HS-27A (cell line): ENCODE data around the gene PDCD1LG2.

Source experiments
- DNase-seq: peaks from one replicate; pipeline ENCODE4 v3.0.0-alpha.2; 2012; ENCODE audit warnings: low read depth, missing footprints

PDCD1LG2 gene

DNA sequence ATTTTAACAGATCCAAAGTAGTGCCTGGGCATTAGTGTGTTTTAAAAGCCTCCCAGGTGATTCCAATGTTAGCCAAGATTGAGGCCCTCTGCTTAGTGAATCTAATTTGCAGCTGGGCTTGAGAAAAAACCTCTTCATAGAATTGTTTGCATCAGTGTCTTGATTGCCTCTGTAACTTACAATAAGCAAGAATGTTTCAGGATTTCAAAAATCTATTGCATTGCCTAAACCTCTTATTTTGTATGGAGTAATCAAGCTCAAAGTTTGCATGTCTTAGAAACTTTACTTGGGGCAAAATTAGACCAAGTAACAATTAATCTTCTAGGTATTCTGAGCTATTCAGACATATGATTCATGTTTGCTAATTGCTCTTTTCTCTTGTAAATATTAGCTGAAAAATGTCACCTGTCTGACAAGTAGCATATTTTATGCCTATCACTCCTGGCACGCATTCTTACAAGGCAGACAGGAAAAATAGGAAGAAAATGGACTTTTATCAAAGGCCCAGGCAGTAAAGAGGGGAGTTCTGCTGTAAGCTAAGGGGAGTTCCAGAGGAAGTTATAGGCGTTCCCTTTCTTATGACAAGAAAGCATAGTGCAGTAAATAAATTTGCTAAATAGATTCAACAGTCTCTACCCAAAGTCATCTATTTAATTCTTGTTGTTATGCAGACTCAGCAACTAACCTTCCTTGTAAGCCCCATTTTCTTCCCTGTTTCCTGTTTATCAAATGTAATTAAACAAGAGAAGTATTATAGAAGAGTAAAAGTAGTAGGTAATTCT lies 21.0 kb downstream of the PDCD1LG2 start:
- DNase-seq = no peak

DNA sequence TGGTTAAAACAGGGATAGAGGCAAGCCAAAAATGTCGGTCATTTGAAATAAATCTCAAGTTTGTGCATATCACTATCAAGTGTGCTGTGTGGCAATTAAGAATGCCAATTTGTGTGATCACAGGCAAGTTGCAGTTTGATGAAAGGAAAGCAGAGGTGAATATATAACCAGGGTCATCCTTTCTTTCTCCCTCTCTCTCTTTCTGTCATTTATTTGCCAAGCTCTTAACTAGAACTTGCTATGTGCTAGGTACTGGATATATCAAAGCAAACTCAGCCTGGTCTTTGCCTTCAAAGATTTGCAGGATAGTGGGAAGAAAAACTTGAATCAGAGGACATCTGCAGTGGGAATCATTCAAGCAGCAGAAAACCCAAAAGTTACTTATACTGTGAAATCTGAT lies 22.0 kb downstream of the PDCD1LG2 start:
- no peak for DNase-seq

DNA sequence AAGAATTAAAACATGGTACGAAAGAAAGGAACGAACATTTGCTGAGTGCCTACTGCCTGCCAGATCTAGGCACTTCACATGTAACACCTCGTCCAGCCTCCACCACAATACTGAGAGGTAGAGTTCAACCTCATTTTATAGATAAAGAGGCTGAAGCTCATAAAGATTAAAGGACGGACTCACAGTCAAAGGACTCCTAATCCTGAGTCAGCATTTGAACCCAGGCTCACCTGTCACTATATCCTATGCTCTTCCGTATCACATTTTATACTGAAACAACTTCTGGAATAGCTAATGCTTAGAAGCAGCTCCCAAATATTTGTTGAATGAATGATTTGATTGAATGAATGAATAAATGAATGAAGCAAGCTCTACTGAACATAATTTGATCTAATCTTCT lies 22.5 kb downstream of the PDCD1LG2 start:
- no peak for DNase-seq

DNA sequence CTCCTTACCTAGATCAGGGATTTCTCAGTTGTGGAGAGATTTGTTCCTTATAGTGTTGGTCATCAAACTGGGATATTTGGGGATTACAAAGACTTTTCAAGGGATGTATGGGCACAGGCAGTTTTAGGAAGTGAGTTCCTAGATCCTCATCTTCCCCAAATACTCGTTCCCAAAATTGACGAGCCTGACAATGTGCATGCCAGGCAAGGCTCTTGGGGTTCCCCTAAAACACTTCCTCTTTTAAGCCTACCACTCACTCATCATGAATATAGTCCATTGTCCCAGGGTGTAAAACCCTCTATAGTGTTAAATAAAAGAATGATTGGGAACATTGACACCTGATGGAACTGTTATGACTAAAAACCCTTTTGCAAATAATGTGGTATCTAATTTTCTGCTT lies 26.4 kb downstream of the PDCD1LG2 start:
- DNase-seq = no peak

DNA sequence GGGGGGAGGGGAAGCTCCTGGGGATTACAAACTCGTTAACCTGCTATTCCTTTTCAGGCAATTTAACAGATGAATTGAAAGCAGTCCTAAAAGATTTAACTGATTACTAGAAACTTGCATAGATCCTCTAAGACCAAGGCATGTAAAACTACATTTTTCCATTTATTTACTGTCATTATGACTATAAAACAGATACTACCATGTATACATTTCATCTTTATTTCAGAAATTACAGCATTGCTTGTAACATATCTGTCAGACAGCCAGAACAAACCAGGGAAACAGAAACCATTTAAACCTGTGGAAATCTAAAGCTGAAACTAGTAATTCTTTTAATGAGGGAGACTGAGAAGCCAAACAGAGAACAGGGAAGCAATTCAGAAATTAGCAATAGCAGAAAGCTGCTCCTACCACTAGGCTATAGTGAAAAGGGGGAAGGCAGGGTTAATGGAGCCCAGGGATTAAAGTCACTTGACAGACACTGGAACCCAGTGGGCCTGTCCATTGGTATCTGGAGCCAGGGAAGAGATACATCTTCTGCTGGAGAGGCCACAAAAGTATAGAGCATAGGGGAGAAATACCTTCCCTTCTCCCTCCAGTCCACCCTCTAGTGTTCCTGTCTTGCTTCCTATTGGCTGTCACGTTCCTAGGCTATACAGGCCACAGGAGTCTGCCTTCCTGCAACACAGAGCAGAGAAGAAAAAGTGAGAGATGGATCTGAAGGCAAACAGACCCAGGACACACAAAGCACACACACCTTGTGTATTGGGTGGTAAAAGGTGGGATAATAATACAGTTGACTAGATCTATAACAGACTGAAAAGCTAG lies 33.8 kb downstream of the PDCD1LG2 start:
- DNase-seq = no peak

DNA sequence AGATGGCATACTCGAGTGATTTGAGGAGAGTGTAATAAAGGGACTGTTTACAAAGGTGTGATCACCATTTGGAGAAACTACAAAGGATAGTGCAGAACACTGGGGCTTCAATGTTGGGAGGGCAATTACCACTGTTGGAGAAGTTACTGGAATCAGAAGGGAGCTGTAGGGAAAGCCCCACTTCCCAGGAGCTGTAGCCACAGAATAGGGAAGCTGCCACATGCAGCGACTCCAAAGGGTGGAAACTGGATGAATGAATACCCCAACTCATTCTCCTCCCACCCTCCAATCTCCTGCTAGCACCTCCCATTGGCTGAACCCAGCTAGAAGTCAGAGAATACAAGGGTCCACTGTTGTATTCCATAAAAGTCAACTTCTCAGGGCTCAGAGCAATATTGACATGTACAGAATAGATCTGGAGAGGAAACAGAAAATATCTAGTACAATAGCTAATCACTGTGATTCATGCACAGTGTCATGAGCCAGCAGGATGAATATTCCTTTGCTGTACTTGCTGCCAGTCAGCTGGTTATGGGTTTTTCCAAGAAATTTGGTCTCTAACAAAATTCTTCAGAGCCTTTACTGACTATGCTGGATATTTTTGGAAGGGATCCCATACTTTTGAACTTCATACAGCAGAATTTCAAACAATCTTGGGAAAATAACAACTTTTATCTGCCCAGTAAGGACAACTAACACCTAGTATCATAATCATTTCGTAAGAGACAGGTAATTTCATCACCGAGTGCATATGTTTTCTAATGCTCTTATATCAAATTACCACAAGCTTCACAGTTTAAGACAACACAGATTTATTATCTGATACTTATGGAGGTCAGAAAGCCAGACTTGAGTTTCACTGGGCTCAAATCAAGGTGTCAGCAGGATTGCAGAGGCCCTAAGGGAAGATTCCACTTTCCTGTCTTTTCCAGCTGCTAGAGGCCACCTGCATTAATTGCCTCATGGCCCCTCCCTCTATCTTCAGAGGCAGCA lies 39.6 kb downstream of the PDCD1LG2 start:
- no peak for DNase-seq

DNA sequence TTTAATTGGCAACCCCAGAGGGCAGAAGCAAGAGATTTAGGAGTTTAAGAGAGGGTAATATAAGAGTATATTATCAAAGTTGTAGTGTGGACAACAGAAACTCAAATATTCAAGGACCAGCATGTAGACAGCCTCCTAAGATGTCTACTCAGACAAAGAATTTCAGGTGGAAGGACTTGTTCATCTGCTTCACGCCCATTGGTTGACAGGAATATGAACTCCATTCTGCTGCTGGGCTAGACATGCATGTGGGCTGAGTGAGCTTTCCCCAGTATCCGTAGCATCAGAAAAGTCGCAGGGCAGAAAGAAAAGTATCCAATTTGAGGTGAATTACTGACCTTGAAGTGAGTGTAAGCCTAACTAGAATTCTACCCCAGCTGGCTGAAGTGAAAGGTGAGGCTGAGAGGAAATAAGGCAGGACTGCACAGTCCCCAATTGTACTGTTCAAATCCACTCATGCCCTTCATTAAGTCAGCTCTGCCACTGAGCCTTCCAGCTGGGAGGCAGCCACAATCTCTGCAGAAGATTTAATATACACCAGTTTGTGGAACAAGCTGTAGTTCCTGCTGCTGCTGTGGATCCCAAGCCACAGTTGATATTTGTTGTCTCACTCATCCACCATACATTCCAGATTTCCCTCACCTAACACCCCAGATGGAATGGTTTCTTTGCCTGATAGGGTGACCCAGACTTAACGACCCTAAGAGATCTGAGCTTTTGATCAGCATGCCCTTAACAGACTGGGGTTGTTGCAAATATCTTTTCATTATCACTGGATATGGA lies 41.2 kb downstream of the PDCD1LG2 start:
- DNase-seq = no peak

DNA sequence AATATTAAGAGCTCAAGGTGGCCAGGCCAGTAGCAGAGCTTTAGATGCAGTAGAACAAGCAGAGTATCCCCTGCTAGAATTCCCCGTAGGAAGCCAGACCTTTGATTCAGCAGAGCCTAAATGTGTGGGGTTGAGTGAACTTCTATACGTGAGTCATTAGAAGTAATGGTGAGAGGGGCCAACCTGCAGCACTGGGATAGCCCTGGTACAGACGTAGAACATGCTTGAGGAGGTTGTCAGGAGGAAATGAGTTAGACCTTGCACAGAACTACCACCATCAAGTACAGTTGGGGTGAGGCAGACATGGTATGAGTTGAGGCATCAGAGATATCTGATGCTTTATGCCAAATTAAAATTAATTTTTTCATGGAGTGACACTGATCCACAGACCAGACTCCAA lies 42.0 kb downstream of the PDCD1LG2 start:
- no peak for DNase-seq

DNA sequence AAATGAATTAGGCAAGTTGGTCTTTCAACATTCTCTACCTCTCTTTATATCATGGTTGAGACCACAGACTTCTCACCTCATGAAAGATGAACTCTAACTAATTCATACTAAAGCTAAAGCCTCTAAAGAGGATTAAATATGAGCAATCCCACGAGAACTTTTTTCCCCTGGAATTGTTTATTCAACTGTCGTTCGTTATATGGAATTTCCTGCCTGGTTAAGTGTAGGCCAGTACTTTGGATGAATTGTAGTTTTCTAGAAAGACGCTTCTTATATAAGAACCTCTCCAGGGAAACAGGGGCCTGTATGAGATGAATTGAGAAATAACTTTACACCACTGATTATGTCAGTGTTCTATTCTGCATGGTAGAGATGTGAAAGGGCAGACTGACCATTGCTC lies 42.9 kb downstream of the PDCD1LG2 start:
- DNase-seq = peak; percentile 50

DNA sequence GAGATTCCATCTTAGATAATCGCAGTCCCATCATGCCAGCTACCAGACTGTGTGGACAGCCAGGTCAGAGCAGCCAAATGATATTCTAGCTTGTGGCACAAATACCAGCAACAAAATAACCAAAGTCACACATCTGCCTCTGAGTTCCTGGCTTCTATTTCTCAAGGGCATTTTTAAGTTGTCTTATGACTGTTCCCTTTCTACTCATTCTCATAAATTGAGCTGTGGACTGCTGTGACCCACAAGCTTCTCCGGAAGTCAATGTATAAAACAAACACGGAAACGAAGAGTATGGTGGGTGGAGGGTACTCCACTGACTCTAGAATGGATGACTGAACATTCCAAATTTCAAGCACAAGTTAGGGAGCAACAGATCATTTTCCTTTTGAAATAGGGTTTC lies 43.9 kb downstream of the PDCD1LG2 start:
- DNase-seq = no peak

DNA sequence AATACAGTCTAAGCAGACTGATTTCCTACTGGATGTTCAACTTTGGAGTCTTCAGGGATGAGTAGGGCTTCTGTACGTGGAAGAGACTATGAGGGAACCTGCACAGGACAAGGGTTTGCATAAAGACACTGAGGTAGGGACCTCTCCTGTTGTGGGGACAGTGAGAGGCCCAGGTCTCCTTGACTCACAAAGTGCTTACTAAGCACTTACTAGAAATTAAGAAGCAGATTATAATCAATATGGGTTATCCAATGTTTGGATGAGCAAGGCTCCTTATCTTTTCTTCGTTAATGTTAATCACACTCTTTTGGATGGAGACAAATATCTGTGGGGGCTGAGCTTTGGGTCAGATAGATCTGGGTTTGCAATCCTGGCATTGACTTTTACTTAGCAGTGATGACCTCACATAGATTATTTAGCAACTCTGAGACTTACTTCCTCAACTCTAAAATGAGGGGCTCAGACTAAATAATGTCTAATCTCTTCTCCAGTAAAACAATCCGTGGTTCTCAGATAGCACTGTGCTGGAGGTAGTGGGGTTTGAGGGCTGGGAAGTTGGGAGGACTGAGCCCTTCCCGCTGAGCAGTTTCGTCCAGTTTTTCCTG lies 45.9 kb downstream of the PDCD1LG2 start:
- DNase-seq = no peak

DNA sequence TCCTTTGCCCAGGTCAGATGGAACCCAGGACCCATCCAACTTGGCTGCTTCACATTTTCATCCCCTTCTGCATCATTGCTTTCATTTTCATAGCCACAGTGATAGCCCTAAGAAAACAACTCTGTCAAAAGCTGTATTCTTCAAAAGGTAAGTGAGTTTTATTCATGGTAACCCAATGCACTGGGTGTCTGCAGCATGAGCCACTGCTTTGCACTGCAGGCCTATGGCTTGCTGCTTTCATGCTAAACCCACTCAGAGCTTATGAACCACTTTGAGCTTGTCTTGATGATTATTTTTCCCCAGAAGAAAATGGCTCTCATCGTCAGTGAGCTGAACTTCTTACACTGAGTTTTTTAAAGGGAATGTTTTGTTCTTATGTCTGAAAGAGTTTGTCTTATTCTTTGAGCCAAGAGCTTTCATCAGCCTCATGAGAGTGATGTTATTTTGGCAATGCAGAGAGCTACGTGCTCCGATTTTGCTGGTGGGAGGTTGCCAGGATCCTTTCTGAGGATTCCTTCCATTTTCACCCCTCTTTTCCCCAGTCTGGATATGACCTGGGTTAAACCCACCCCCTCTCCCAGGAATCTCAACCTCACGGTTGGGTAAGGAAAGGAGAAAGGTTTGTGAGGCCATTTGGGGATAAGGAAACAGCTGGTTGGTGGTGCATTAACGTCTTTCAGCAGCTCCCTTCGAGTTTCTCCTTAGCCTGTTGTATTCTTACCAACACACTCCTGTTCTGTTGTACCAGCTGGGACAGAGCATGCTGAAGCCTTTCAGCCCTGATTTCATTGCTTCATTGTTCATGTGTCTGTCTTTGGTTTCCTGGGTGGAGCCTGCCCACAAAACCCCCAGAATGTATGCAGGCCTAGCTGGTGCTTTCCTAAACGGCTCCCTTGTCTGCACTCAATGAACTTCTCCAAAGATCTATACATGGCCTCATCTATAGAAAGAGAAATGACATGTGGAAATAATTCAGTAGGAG lies 47.6 kb downstream of the PDCD1LG2 start:
- no peak for DNase-seq

DNA sequence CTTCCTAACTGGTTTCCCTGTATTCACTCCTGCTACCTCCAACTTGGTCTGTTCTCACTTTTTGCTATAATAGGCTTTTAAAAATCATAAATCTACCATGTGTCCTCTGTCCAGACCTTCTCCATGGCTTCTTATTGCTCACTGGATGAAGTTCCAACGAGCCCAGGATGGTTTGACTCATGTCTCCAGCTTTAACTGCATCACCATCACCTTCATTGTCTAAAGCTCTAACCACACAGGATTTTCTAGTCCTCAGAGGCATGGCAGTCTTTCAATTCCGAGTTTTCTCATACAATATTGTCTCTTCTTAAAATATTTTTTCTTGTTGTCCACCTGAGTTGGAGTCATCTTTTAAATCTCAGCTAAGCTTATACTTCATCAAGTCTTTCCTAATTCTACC lies 49.3 kb downstream of the PDCD1LG2 start:
- no peak for DNase-seq

DNA sequence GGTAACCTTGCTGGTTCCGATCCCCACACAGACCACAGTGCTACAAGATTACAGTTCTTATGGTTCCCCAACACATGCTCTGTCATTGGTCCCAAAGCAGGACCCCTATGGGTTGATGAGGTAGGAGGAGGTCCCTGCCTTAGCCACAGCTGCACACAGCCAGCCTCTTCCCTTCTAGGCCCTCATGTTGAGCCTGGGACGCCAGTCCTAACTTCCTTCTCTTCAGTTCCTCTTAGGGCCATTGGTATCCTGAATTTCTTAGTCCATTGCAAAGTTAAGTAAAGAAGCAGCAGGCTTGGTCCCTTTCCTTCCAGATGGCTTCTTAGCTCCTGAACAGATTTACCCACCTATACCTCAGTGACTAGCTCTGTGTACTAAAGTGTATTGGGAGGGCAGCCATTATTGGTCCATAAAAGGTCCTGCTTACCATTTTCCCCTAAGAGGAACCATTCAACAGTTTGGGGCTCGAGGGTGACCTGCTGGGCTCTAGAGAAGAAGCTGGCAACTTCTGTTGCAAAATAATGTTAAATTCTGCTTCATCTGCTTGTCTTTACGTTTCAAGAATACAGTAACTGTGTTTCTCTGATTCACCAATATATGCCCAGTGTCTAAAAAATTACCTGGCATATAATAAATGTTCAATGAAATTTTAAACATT lies 50.2 kb downstream of the PDCD1LG2 start:
- no peak for DNase-seq

DNA sequence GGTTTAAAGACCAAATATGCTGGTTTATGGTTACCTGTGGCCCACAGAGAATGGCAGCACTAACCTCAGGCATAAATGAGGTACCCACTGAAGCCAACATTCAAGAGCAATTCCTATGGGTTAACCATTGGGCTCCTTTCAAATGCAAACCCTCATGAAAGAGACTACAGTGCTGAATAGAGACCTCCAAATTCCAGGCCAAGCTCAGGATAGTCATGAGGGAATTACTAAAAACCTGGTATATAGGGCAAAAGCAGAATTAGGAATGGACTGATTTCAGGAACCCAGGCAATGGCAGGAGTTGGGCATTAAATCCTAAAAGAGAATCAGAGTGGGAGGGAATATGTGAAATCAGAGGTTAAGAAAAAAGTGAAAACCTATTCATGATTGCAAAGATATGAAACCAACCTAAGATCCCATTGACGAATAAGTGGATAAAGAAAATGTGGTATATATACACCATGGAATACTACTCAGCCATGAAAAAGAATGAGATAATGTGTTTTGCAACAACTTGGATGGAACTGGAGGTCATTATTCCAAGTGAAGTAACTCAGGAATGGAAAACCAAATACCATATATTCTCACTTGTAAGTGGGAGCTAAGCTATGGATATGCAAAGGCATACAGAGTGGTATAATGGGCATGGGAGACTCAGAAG lies 51.6 kb downstream of the PDCD1LG2 start:
- no peak for DNase-seq

DNA sequence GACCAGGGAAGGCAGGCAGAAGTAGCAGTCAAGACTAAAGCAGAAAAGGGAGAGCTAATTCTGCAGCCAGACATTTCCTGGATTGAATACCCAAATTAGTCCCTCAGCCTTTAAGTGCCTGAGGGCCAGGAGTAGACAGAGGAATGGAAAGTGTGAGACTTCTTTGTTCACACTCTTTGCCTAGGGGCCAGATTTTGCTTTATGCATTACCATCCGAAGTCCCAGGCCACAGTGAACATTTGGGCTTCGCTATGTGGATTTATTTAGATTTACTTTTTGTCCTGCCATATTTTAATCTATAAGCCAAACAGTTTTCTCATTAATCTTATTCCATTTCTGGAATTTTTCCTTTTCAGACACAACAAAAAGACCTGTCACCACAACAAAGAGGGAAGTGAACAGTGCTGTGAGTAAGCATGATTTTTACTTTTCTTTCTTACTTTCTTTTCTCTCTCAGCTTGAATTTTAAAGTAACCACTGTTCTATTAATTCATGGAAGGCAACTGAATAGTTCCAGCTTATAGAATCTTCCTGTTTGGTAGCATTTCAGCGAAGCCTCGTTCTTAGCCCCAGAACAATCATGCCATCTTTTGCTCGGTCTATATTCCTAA lies 52.6 kb downstream of the PDCD1LG2 start:
- no peak for DNase-seq

DNA sequence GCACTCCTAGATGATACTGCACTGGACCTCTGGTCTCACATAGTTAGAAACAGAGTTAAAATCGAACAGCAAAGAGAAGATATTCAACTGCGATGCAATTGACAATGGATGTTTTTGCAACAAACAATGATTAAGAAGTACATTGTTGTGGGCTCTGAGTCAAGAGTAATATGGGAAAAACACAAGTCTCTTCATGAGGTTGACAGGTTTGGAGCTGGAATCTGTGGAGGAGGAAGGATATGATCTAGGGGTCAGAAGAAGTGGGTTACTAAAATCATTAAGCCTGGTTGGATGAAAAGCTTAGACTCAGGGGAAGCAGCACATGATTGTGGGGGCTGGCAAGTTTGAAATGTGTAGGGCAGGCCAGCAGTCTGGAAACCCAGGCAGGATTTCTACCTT lies 53.1 kb downstream of the PDCD1LG2 start:
- no peak for DNase-seq

DNA sequence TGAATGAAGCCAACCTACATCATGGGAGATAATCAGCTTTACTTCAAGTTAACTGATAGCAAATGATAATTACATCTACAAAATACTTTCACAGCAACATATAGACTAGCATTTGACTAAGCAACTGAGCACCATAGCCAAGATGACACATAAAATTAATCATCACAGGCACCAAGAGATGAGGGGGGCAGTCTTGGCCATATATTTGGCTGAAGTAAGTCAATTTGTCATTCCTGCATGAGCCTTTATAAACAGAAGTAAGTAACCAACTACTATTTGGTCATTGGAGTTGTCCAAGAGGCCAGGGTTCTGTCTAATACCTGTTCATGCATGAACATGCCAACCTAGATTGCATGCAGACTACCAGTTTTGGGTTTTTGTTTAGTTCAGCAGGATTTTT lies 53.6 kb downstream of the PDCD1LG2 start:
- no peak for DNase-seq
